ENCODE results near the gene NLRP1. TPM values are rescaled to one million over a fixed set of nuclear protein-coding genes. Genes with fewer than 3 reads are reported as not detected.

The NLRP1 gene
- total and polyA plus RNA-seq, 2 donors (not counting 3 experiments of a cell fraction or from before 2014, with no cell fraction given) = 43.8 to 53.9 TPM

DNA sequence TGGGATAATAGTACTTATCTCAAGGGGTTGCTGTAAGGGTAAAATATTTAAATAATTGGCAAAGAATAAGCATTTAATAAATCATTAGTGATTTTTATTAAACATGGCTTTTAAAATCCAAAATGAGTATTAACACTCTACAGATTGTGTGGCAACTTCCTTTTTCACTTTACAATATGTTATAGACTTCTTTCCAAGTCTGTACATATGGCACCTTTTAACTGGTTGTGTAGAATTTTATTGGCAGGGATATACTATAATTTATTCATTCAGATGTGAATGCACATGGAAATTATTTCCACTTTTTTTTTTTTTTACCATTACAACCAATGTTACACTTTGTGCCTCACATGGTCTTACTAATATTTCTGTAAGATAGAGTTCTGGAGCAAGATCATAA, 15.7 kb upstream of the NLRP1 start:
- intact Hi-C loops (cut with micrococcal nuclease) (no loop called here), dilution Hi-C loops (cut with MboI; ENCODE audit: extremely low pct_ligation_motif_present, low sequenced_read_pairs) (no loop called here)
- Histone ChIP-seq H3K4me2 (ENCODE audit: insufficient read depth, low read length) (no peak overlapping the region), H2AFZ (ENCODE audit: low read depth, low read length) (no peak overlapping the region), H3K9me1 (replicated peaks; ENCODE audit: control insufficient read depth, extremely low read depth, insufficient read depth, low read length) (no peaks in the 10 kb centered on the region), H3K9me3 (replicated peaks; ENCODE audit: control insufficient read depth, insufficient read depth, low read length) (no peaks in the 10 kb centered on the region), H3K27ac (ENCODE audit: insufficient read depth, low read depth, low read length) (no peak overlapping the region), H4K20me1 (replicated peaks; ENCODE audit: control insufficient read depth, extremely low read depth, insufficient read depth, low read length) (no peaks in the 10 kb centered on the region), H3K4me1 (ENCODE audit: control insufficient read depth, extremely low read depth, insufficient read depth, low read length) (no peaks in the 10 kb centered on the region), H3K36me3 (ENCODE audit: control insufficient read depth in 2 of 2, extremely low read depth in 1 of 2, insufficient read depth in 2 of 2, low read length in 2 of 2) (no peaks in the 10 kb centered on the region), H3K27me3 (ENCODE audit: control insufficient read depth in 2 of 2, insufficient read depth in 2 of 2, low read length in 2 of 2) (peaks cover 9 to 11% of the 10 kb centered on the region in 2 experiments), H3K9ac (replicated peaks; ENCODE audit: extremely low read depth, insufficient read depth, low read length) (no peak overlapping the region), H3K79me2 (ENCODE audit: control insufficient read depth, insufficient read depth, low read length) (no peaks in the 10 kb centered on the region), H3K4me3 (replicated peaks in 1 of 3; ENCODE audit: insufficient read depth in 1 of 3, low read depth in 1 of 3, low read length in 3 of 3) (no peak overlapping the region)
- TF ChIP-seq POLR2AphosphoS5 (IDR thresholded peaks at IDR 0.05; ENCODE audit: insufficient read depth, low read depth, low read length) = no peak
- no peak for TF ChIP-seq EZH2 (IDR thresholded peaks at IDR 0.05; ENCODE audit: borderline replicate concordance, low read depth, low read length, severe bottlenecking)
- no peak for TF ChIP-seq FOS (IDR thresholded peaks at IDR 0.05; ENCODE audit: borderline replicate concordance, insufficient read depth, low read length)
- TF ChIP-seq MYC (IDR thresholded peaks at IDR 0.05; ENCODE audit: low read depth, low read length) = no peak
- no peak for TF ChIP-seq POLR2A (IDR thresholded peaks at IDR 0.05; ENCODE audit: low read depth, low read length)
- no peak for TF ChIP-seq GATA2 (IDR thresholded peaks at IDR 0.05; ENCODE audit: insufficient read depth, insufficient read length, low read depth, low read length)
- TF ChIP-seq, protein P1, sequence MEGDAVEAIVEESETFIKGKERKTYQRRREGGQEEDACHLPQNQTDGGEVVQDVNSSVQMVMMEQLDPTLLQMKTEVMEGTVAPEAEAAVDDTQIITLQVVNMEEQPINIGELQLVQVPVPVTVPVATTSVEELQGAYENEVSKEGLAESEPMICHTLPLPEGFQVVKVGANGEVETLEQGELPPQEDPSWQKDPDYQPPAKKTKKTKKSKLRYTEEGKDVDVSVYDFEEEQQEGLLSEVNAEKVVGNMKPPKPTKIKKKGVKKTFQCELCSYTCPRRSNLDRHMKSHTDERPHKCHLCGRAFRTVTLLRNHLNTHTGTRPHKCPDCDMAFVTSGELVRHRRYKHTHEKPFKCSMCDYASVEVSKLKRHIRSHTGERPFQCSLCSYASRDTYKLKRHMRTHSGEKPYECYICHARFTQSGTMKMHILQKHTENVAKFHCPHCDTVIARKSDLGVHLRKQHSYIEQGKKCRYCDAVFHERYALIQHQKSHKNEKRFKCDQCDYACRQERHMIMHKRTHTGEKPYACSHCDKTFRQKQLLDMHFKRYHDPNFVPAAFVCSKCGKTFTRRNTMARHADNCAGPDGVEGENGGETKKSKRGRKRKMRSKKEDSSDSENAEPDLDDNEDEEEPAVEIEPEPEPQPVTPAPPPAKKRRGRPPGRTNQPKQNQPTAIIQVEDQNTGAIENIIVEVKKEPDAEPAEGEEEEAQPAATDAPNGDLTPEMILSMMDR (IDR thresholded peaks at IDR 0.05; ENCODE audit: extremely low read depth in 1 of 2, insufficient read depth in 1 of 2, low read depth in 1 of 2, low read length in 2 of 2) = no peak
- no peak for TF ChIP-seq JUN (IDR thresholded peaks at IDR 0.05; ENCODE audit: borderline replicate concordance, insufficient read depth, insufficient read length, low read depth)
- TF ChIP-seq, protein P2, sequence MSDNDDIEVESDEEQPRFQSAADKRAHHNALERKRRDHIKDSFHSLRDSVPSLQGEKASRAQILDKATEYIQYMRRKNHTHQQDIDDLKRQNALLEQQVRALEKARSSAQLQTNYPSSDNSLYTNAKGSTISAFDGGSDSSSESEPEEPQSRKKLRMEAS (IDR thresholded peaks at IDR 0.05; ENCODE audit: insufficient read depth, insufficient read length) = no peak
- ChIA-PET CTCF (interaction anchor here (1.5 kb wide), 1 partner anchor 106 kb away, joined by 5 read pairs; no protein-coding TSS in a partner anchor), POLR2A (no interaction called here)
- DNase-seq (ENCODE audit: low read depth, low spot score) (no peak), FAIRE-seq (no peak)
- no TSS peak for BruUV-seq (replicated peaks)

All from endothelial cell of umbilical vein (primary cell).